ENCODE measurements around the gene MAPK1.
"Not testable (repeated sequence)": the region's sequence is repeated elsewhere in the genome, so short reads cannot be mapped to it uniquely, and the experiment has no call there.

MAPK1 gene

DNA sequence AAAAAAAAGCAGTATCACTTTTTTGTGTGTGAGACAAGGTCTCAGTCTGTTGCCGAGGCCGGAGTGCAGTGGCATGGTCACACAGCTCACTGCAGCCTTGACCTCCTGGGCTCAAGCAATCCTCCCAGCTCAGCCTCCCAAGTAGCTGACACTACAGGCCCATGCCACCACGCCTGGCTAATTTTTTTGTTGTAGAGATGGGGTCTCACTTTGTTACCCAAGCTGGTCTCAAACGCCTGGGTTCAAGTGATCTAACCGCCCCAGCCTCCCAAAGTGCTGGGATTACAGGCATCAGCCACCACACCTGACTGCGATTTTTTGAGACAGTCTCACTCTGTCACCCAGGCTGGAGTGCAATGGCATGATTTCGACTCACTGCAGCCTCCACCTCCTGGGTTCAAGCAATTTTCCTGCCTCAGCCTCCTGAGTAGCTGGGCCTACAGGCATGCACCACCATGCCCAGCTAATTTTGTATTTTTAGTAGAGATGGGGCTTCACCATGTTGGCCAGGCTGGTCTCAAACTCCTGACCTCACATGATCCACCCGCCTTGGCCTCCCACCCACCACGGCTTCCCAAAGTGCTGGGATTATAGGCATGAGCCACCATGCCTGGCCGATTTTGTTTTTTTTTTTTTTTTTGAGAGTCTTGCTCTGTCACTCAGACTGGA lies 147.1 kb downstream of the MAPK1 start:
- not testable (repeated sequence) for DNase-seq

DNA sequence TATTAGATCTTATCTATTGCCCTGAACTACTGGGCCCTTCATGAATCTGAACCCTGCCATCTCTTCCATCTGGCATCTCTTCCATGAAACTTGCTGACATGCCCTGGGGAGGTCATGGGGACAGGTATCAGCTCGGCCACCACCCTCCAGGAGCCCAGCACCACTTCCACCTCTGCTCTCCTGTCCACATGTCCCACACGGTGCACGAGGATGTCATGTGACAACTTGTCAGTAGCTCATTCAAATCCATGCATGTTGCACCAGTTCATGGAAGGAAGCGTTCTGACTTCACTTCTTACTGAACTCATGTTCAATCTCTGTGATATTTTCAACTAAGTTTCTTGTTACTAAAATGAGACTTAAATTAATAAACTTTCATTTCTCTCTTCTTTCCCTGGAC lies 148.4 kb downstream of the MAPK1 start:
- DNase-seq = no peak

DNA sequence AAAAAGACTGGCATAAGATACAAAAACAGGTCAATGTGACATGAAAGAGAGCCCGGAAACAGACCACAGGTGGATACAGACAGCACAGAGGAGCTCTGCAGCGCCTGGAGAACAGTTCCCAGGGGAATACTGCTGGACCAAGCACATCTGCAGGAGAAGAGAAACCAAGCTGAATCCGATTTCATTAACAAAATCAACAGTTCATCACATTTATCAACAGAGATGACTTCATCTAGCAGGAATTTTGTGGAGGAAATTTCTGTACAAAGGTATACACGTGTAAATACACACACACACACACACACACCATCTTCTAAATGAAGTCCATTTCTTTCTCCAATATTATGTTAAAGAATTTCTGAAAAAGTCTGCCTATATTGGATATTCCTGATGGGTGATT lies 148.9 kb downstream of the MAPK1 start:
- DNase-seq = peak; percentile 24

DNA sequence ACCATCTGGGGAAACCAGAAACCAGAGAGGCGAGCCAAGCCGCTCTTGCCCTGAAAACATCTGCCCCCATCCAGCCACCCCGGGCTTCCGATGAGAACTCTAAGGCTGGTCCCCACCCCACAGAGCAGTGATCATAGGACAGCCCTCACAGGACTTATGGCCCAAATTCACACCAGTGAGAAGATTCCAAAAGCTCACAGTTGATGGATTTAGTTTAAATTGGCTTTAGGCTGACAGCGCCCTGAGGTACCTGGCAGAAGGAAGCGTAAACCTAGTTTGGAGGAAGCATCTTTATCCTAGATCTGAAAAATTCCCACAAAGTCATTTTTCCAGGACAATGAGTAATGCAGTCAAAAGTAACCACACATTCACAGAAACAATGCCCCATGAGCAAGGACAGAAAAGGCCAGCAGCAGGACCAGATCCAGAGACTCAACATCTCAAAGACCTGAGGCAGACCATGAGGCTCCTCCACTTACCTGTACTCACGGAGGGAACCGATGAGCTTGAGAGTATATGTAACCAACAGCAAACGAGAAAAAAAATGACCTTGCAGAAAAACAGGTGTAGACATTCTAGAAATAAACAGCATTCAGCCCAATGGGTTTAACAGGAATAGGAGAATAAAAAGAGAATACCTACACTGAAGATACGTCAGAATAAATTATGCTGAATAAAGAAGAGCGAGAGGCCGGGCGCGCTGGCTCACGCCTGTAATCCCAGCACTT lies 150.9 kb downstream of the MAPK1 start:
- not testable (repeated sequence) for DNase-seq

DNA sequence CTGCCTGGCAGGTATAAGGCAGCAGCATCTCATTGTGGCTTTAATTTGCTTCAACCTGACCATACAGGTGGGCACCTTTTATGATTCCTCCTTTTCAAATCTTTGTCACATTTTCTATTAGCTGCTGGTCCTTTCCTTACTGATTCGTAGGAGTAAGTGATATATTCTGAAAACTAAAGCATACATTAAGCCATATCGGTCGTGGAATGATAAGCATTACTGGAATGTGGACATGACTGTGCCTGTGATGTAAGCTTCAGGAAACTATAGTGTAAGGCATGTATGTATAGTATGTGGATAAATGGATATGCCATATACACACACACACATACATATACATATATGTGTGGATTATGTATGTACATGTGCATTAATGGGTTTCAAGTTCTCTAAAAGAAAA lies 152.7 kb downstream of the MAPK1 start:
- DNase-seq = no peak

DNA sequence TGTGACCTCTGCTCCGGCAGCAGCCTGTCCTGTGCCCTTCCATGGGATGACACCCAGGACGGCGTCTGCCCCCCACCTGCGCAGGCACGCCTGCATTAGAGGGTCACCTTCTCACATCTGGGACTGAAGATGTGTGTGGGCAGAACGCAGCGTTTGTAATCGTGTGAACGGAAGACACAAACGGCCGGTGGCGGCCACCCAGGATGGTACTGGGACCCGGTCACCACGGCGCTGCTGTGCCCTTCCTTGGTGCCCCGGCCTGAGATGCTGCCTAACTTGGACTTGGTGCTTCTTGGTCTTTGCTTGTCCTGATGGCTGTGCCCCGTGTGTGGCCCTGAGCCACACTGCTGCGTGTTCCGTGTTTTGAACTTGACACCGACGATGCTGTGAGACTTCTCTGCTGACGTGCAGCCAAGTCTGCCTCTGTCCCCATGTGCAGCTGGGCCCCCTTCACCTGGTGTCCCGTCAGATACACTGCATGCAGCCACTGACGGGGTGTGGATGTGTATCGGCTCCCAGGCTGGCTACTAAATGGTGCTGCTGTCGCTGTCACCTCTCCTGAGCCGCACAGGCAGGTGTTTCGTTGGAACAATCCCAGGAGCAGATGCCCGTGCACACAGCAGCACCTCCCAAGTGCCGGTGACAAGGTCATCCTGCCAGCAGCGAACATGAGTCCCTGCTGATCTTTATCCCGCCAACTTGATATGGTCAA lies 153.2 kb downstream of the MAPK1 start:
- no peak for DNase-seq

DNA sequence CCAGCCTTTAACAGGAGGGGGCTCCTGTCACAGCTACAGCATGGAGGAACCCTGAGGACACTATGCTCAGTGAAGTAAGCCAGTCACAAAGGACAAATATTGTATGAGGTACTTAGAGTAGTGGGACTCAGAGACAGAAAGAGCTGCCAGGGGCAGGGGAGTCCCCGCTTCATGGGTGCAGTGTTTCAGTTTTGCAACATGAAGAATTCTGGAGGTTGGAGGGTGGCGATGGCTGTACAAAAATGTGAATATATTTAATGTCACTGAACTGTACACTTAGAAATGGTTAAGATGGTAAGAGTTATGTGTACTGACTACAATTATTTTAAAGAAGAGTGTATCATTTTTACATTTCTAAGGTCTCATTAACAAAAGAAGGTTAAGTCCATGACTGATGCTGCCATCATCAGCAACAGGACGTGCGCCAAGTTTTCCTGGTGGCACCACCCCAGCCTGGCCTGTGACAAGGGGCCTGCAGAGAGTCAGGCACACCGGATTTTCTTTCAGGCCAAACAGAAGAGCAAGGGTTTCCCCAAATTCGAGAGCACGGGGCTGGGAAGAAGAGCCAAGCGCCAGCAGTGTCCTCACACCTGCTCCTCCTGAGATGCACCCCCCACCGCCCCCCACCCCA lies 153.9 kb downstream of the MAPK1 start:
- no peak for DNase-seq

DNA sequence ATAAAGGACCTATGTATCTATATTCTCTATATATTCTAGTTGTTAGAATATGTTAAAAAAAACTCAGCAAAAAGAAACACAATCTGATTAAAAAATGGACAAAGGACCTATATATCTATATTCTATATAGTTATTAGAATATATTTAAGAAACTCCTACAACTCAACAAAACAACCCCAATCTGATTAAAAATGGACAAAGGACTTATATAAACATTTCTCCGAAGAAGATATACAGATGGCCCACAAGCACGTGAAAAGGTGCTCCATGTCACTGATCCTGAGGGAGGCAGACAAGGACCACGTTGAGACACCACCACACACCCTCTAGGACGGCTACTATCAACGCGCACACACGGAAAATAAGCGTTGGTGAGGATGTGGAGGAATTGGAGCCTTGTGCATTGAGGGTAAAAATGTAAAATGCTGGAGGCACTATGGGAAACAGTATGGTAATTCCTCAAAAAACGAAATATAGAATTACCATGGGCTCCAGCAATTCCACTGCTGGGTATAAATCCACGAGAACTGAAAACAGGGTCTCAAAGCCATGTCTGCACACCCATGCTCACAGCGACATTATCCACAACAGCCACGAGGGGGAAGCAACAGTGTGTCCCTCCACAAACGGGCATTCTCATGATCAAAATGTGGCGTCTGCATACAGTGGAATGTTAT lies 154.6 kb downstream of the MAPK1 start:
- DNase-seq = peak; percentile 75

DNA sequence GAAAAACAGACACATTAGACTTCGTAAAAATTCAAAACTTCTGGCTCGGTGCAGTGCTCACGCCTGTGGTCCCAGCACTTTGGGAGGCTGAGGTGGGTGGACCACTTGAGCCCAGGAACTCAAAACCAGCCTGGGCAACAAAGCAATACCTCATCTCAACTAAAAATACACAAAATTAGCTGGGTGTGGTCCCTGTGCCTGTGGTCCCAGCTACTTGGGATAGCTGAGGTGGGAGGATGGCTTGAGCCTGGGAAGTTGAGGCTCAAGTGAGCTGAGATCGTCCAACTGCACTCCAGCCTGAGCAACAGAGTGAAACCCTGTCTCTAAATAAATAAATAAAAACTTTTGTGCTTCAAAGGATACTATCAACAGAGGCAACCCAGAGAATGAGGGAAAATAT lies 155.6 kb downstream of the MAPK1 start:
- DNase-seq = no peak

DNA sequence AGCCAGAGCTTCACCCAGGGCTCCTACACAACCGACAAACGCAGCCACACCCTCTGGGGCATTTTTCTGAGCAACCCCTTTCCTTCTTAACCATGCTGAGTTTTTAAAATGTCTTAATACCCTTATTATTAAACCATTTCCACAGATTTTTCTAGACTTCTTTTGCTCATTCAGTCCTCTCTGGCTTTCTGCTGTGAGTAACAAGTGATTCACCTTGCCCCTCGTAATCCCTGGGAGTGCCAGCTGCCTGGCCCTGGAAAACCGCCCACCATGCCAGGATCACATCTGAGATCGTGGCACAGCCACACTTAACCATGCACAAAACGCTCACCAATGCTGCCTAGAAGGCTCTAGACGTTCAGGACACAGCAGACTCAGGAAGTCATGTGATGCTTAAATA lies 157.3 kb downstream of the MAPK1 start:
- no peak for DNase-seq

DNA sequence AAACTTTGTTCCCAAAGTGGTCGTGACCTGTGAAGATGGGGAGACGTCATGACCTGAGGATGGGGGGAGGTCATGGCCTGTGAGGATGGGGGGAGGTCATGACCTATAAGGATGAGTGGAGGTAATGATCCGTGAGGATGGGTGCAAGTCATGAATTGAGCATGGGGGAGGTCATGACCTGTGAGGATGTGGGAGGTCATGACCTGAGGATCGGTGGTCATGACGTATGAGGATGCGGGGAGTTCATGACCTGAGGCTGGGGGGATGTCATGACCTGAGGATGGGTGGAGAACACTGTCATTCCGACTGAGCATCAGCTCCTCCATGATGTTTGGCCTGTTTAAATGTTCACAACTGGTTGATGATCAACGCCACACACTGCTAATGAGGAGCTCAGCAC lies 157.8 kb downstream of the MAPK1 start:
- DNase-seq = no peak

DNA sequence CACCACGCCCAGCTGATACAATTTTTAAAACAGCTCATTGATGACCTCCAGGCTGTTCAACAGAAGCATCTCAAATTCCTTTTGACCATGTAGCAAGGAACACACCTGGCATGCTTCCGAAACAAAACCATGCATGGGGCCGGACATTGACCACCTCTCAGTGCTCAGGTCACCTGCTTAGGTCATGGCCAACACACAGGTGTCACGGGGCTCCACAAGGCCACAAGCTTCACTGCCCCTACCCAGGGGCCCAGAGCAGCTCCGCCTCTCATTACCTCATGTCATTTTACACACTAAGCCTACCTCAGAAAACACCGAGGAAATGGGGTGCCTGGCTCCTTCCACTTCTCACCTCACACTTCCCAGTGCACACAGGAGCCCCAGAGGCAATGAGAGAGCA lies 158.5 kb downstream of the MAPK1 start:
- no peak for DNase-seq

DNA sequence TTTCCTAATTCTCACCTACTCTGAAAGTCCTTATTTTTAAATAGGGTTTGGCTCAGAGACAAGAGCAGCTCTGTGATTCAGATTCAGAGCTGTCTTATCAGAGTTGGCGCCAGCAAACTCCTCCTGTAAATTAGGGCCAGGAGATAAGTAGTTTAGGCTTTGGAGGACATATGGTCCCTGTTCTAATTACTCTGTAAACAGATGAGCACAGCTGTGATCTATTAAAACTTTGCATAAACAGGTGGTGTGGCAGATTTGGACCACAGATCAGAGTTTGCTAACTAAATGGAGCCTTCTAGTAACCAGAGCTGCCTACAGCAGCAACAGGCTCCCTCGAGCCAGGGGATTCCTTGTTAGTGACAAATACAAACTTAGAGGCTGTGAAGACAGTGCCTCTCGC lies 159.8 kb downstream of the MAPK1 start:
- DNase-seq = no peak

All from kidney glomerular epithelial cell (primary cell).